ENCODE results near the gene SLC9C1.

The SLC9C1 gene

DNA sequence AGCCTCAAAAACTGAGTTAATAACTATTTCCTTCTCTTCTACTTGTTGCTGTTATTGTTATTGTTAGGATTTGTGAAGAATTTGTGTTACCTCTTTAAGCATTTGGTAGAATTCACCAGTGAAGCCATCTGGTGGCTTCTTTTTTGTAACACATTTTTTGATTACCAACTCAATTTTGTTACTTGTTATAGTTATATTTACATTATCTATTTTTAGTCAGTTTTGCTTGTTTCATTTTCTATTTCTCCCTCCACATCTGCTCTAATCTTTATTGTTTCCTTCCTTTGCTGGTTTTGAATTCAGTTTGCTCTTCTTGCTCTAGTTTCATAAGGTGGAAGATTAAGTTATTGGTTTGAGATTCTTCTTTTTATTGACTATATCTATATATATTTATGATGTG, 3.7 kb upstream of the SLC9C1 start:
- DNase-seq (ENCODE audit: insufficient read length, low spot score), result no peak
- FAIRE-seq, result no peak

DNA sequence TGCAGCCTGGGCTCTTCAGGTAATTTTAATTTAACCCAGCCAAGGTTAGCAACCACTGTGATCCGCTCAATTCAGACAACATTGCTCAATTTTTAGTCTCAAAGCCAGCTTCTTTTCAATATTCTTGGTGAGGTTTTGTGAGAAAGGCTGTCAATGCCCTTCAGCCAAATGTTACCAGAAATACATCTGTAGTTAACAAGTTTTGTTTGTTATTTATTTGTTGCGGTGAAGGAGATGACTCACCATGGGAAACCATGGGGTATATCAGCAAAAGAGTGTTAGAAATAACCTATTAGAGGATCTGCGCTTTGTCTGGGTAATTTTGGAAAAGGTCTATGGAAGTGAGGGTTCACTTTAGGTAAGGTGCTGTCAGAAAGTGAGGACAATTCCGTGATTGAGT, 5.0 kb downstream of the SLC9C1 start:
- no peak for TF ChIP-seq POLR2A (IDR thresholded peaks at IDR 0.05; ENCODE audit: low read depth, low read length)
- FAIRE-seq, result no peak

More for the DNA sequence above, 3.7 kb upstream of the SLC9C1 start:
- no peak for TF ChIP-seq POLR2A (IDR thresholded peaks at IDR 0.05; ENCODE audit: low read depth, low read length)

DNA sequence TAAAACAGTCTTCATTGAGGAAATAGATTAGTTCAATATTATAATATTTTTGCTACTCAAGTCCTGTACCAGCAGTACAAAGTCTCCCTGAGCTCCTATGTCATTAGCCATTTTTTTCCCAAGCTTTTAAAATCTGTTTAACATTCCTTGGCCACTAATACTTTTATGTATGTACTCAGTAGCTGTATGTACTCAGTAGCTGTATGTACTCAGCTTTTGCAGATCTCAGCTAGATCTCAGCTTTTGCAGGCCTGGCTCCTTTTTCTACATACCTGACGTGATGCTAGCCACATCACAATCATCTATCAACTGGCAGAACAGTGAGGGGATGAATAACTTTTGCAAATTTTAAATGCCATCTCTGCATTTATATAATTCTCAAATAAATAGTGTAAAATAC, 13.8 kb downstream of the SLC9C1 start:
- no peak for TF ChIP-seq POLR2A (IDR thresholded peaks at IDR 0.05; ENCODE audit: low read depth, low read length)
- DNase-seq (ENCODE audit: insufficient read length, low spot score), result no peak
- no peak for FAIRE-seq

More for the DNA sequence above, 5.0 kb downstream of the SLC9C1 start:
- DNase-seq (ENCODE audit: insufficient read length, low spot score), result no peak

GRCh38 chr3:112273536-112273935, 20.5 kb downstream of the SLC9C1 start:
- DNase-seq (ENCODE audit: insufficient read length, low spot score) (no peak), FAIRE-seq (no peak)
- no peak for TF ChIP-seq POLR2A (IDR thresholded peaks at IDR 0.05; ENCODE audit: low read depth, low read length)

DNA sequence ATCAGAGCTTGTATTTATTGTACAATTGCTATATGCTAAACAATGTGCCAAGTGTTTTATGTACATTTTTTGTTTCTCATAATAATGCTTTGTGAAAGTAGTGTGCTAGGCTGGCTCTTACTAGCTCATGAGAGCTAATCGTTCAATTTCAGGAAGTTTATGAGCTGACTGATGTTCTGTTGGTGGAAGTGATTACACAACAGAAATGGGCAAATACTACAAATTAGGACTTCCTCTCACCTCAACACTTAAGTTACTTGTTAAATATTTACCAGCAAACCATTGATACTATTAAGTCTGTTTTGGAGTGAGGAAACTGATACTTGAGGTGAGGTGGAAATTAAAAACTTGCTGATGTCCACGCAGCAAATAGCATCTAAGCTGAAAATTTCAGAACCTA, 32.3 kb downstream of the SLC9C1 start:
- no peak for TF ChIP-seq POLR2A (IDR thresholded peaks at IDR 0.05; ENCODE audit: low read depth, low read length)
- DNase-seq (ENCODE audit: insufficient read length, low spot score) (no peak), FAIRE-seq (no peak)

- FAIRE-seq (no peak), DNase-seq (ENCODE audit: insufficient read length, low spot score) (no peak)
- no peak for TF ChIP-seq POLR2A (IDR thresholded peaks at IDR 0.05; ENCODE audit: low read depth, low read length)
These were observed 33.5 kb downstream of the SLC9C1 start for GRCh38 chr3:112260563-112260962.

DNA sequence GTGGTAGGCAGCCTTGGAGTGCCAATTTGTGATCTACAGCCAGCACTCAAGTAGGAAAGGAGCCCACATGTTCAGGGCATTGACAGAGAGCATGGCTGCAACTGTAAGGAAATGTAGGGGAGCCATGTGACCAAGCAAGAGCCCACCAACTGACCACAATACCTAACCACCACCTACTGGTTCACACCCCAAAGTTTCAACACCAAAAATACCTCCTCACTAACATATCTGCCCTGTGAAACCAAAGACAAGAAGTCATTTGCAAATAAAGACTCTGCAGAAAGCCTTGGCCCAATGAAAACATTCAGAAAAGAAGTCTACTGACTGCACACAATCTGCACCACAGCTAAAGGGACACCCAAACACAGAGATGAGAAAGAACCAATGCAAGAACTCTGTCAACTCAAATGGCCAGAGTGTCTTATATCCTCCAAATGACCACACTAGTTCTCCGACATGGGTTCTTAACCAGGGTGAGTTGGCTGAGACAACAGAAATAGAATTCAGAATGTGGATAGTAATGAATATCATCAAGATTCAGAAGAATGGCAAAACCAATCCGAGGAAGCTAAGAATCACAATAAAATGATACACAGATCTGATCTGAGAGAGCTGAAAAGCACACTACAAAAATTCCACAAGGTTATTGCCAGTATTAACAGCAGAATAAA, 40.6 kb downstream of the SLC9C1 start:
- no peak for FAIRE-seq
- no peak for TF ChIP-seq POLR2A (IDR thresholded peaks at IDR 0.05; ENCODE audit: low read depth, low read length)

GRCh38 chr3:112247900-112248299, 46.1 kb downstream of the SLC9C1 start:
- DNase-seq (ENCODE audit: insufficient read length, low spot score), result no peak
- no peak for FAIRE-seq
- no peak for TF ChIP-seq POLR2A (IDR thresholded peaks at IDR 0.05; ENCODE audit: low read depth, low read length)

More for the DNA sequence above, 40.6 kb downstream of the SLC9C1 start:
- no peak for DNase-seq (ENCODE audit: insufficient read length, low spot score)

DNA sequence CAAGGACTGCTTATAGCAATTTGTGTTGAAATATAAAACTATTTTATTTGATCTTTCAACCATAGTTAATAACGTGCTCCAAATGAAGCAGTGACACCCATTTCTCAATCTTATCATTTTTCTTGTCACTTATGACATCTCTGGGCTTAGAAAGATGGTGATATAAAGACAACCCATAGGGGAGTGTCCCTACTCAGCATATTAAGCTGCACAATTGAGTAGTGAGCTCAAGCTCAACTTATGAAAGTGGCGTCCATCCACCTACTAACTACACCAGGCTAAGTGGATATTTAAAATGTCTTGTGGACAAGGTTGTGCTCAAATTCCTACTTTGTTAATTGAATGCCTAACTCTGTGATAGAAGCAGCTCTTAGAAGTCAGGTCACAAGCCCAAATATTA, 46.7 kb downstream of the SLC9C1 start:
- TF ChIP-seq POLR2A (IDR thresholded peaks at IDR 0.05; ENCODE audit: low read depth, low read length), result no peak
- no peak for DNase-seq (ENCODE audit: insufficient read length, low spot score)
- no peak for FAIRE-seq

DNA sequence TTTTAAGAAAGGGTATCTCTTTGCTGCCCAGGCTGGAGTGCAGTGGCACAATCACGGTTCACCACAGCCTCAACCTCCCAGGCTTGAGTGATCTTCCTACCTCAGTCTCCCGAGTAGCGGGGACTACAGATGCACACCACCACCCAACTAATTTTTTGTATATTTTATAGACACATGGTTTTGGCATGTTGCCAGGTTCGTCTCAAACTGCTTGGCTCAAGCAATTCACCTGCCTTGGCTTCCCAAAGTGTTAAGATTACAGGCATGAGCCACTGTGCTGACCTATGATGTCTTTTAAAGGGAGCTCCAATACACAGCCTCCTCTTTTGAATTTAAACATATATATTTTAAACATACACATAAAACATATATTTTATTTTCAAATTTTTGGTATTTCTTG, 60.9 kb downstream of the SLC9C1 start:
- no peak for FAIRE-seq
- DNase-seq (ENCODE audit: insufficient read length, low spot score), result no peak
- no peak for TF ChIP-seq POLR2A (IDR thresholded peaks at IDR 0.05; ENCODE audit: low read depth, low read length)

DNA sequence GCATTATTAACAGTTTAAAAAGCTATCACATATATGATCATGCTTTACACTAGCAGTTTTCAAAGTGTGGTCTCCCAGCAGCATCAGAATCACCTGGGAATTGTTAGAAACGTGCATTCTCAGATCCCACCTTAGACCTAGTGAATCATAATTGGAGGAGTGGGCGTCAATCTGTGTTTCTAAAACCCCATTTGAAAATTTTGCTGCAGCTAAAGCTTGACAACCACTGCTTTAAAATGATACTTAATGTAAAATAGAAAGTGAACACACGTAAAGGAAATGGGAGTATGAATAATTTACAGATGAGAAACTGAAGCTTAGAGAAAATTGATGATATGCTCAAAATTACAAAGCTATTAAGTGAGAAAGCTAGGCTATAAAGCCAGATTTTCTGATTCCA, 62.3 kb downstream of the SLC9C1 start:
- FAIRE-seq, result no peak
- TF ChIP-seq POLR2A (IDR thresholded peaks at IDR 0.05; ENCODE audit: low read depth, low read length), result no peak
- no peak for DNase-seq (ENCODE audit: insufficient read length, low spot score)

- DNase-seq (ENCODE audit: insufficient read length, low spot score) (no peak), FAIRE-seq (no peak)
- no peak for TF ChIP-seq POLR2A (IDR thresholded peaks at IDR 0.05; ENCODE audit: low read depth, low read length)
These were observed 64.0 kb downstream of the SLC9C1 start for GRCh38 chr3:112230033-112230432.

GRCh38 chr3:112228786-112229185, 65.2 kb downstream of the SLC9C1 start:
- no peak for TF ChIP-seq POLR2A (IDR thresholded peaks at IDR 0.05; ENCODE audit: low read depth, low read length)
- FAIRE-seq (no peak), DNase-seq (ENCODE audit: insufficient read length, low spot score) (no peak)

DNA sequence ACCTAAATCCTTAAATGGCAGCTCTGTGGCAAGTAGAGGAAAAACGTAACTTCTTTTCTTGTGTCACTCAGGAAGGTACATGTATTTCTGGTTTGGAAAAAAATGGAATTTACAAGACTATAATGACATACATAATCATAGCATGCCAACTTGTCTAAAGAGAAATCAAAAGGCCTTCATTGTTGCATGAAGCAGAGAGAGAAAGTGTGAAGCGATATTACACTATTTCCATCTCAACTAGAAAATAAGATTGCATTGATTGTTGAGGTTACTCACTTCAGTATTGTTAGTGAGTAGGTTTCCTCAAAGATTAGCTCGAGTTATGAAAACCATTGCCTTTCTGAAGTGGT, 93.7 kb downstream of the SLC9C1 start:
- DNase-seq (ENCODE audit: insufficient read length, low spot score), result no peak
- no peak for TF ChIP-seq POLR2A (IDR thresholded peaks at IDR 0.05; ENCODE audit: low read depth, low read length)
- no peak for FAIRE-seq

DNA sequence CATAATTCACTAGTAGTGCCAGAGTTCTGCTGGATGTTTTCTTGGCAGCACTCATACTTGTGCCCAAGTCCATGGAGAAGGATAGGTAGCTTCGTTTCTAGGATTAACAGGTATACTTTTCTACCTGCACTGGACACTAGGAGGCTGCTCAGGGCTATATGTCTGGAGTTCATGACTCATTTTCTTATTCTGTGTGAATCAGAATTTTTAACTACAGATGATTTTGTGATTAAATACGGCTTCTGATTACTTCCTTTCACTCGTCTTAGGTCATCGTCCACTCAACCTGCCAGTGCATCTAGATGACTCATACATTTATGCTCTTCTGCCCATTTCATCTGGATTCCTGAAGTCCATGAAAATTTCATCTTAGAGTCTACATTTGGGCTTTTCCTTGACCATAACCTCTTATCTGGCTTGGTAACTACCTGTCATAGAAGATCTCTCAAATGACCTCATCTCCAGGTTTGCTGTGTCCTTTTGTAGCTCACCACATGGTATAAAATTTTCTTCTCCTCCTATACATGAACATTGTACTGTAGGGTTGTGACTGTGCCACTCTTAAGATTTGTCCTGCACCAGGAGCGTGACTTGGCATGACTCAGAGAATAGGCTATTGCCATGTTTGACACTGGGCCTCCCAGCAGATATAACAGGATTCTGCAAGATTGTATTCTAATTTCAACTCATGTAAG, 94.2 kb downstream of the SLC9C1 start:
- FAIRE-seq (no peak), DNase-seq (ENCODE audit: insufficient read length, low spot score) (no peak)
- TF ChIP-seq POLR2A (IDR thresholded peaks at IDR 0.05; ENCODE audit: low read depth, low read length), result no peak

Data from H54 (cell line).